Upper lobe of left lung (tissue), 6 donors: ENCODE results near the gene PARN. TPM values are rescaled to one million over a fixed set of nuclear protein-coding genes. Genes with fewer than 3 reads are reported as not detected.

Experiments used
- ATAC-seq, 2 donors: fragments of 200-7000 bp; cut with Tn5 transposase; one replicate each; pipeline ENCODE4 v1.9.1; 2022; ENCODE audit warnings: mild to moderate bottlenecking in 2 of 2, moderate library complexity in 2 of 2; ENCODE audit not compliant: low FRiP score in 2 of 2
- DNase-seq, 2 donors: peaks; one replicate each; pipeline ENCODE4 v3.0.0-alpha.2; 2019 to 2020
- H3K27ac ChIP-seq, 4 donors: fragments of 200-600 bp; sonication (generic); one replicate each; pipeline ENCODE4 v1.5.1; 2016 to 2019
- H3K27me3 ChIP-seq, 4 donors: fragments of 200-600 bp; sonication (generic); one replicate each; pipeline ENCODE4 v1.5.1; 2017 to 2019
- H3K36me3 ChIP-seq, 4 donors: fragments of 200-600 bp; sonication (generic); one replicate each; pipeline ENCODE4 v1.5.1; 2016 to 2019
- H3K4me1 ChIP-seq, 4 donors: fragments of 200-600 bp; sonication (generic); one replicate each; pipeline ENCODE4 v1.5.1; 2018 to 2019
- H3K4me3 ChIP-seq, 4 donors: fragments of 200-600 bp; sonication (generic); one replicate each; pipeline ENCODE4 v1.5.1; 2017 to 2019; ENCODE audit warnings: mild to moderate bottlenecking in 2 of 4, moderate library complexity in 1 of 4
- H3K9me3 ChIP-seq, 4 donors: fragments of 200-600 bp; sonication (generic); one replicate each; pipeline ENCODE4 v1.5.1; 2018 to 2019
- CTCF ChIP-seq, 6 experiments: fragments of 450-650 bp in 4 of 6; fragments of 200-600 bp in 2 of 6; sonication (generic) in 2 of 6; IDR thresholded peaks; one replicate each; pipeline ENCODE4 v1.5.1; 2016 to 2019; ENCODE audit warnings: antibody characterized with exemption in 6 of 6
- EP300 ChIP-seq, 4 donors: sonication (generic); formaldehyde crosslinking; IDR thresholded peaks; one replicate each; pipeline ENCODE4 v1.5.1; 2017; ENCODE audit warnings: antibody characterized with exemption in 4 of 4, control low read depth in 2 of 4
- POLR2A ChIP-seq, 4 donors: fragments of 450-650 bp; IDR thresholded peaks; one replicate each; pipeline ENCODE4 v1.5.1; 2016 to 2017; ENCODE audit warnings: antibody characterized with exemption in 4 of 4, mild to moderate bottlenecking in 2 of 4
- POLR2AphosphoS5 ChIP-seq, 2 donors: sonication (generic); formaldehyde crosslinking; IDR thresholded peaks; one replicate each; pipeline ENCODE4 v1.5.1; 2017; ENCODE audit warnings: antibody characterized with exemption in 2 of 2
- WGBS, 2 donors: methylation state at CpG; one replicate each; pipeline ENCODE4 v1.1.5; 2017 to 2018; 5-methylcytosine and 5-hydroxymethylcytosine counted together
- total RNA-seq, 6 donors: library from RNA; depleted of rRNA in 4 of 6; stranded (reverse); fragments of >200 nt in 4 of 6; gene quantifications; one replicate each; pipeline versions ENCODE4 v1.1.0 to v1.2.1, GENCODE V29; 2016 to 2021
- donor health status: DM: no; HTN: no; CAD: no; lungs with moderate emphysema.
- donor health status: DM: no; HTN: yes; CAD: no; lungs with severe emphysema.

PARN gene
- total RNA-seq, 6 donors from 2014 or later = 25.6 to 133 (median 37.3) TPM

GRCh38 chr16:14560523-14560922 is 69.5 kb downstream of the PARN start:
- H3K36me3 ChIP-seq = peaks cover 0 to 5% (median 0%) of the 10 kb centered on the region in 4 donors
- no peak for DNase-seq
- H3K4me1 ChIP-seq = peaks cover 14 to 30% (median 17%) of the 10 kb centered on the region in 4 donors
- H3K27ac ChIP-seq = no peak overlapping the region
- no peaks in the 10 kb centered on the region for H3K9me3 ChIP-seq
- TF ChIP-seq POLR2A (IDR thresholded peaks at IDR 0.05) (no peak), POLR2AphosphoS5 (IDR thresholded peaks at IDR 0.05) (no peak), CTCF (IDR thresholded peaks at IDR 0.05) (no peak), EP300 (IDR thresholded peaks at IDR 0.05) (no peak)
- no peak overlapping the region for H3K4me3 ChIP-seq
- ATAC-seq = no peak
- no peaks in the 10 kb centered on the region for H3K27me3 ChIP-seq
- WGBS, 2 donors = 91 to 93% methylated on average over 7 of the region's 7 CpGs

GRCh38 chr16:14559809-14560241 is 70.2 kb downstream of the PARN start:
- ATAC-seq = peak; percentile 76 to 82
- peaks cover 0 to 5% (median 0%) of the 10 kb centered on the region in 4 donors for H3K36me3 ChIP-seq
- peak in 1 of 2 donors; percentile 80 for DNase-seq
- no peaks in the 10 kb centered on the region for H3K9me3 ChIP-seq
- H3K27ac ChIP-seq = no peak overlapping the region
- no peaks in the 10 kb centered on the region for H3K27me3 ChIP-seq
- H3K4me1 ChIP-seq = peaks cover 8 to 23% (median 10%) of the 10 kb centered on the region in 4 donors
- 67 to 76% methylated on average over 8 of the region's 8 CpGs for WGBS, 2 donors
- no peak for TF ChIP-seq CTCF (IDR thresholded peaks at IDR 0.05)
- TF ChIP-seq POLR2AphosphoS5 (IDR thresholded peaks at IDR 0.05) = no peak
- no peak for TF ChIP-seq EP300 (IDR thresholded peaks at IDR 0.05)
- no peak for TF ChIP-seq POLR2A (IDR thresholded peaks at IDR 0.05)
- H3K4me3 ChIP-seq = no peak overlapping the region

GRCh38 chr16:14553447-14553846 is 76.6 kb downstream of the PARN start:
- no peak for DNase-seq
- Histone ChIP-seq H3K36me3 (peaks cover 0 to 44% (median 15%) of the 10 kb centered on the region in 4 donors), H3K27ac (no peak overlapping the region), H3K4me3 (no peak overlapping the region), H3K27me3 (no peaks in the 10 kb centered on the region), H3K9me3 (no peaks in the 10 kb centered on the region), H3K4me1 (peaks cover 0 to 9% (median 3%) of the 10 kb centered on the region in 4 donors)
- 55 to 69% methylated on average over 4 of the region's 4 CpGs for WGBS, 2 donors
- ATAC-seq = no peak
- no peak for TF ChIP-seq POLR2A (IDR thresholded peaks at IDR 0.05)
- TF ChIP-seq CTCF (IDR thresholded peaks at IDR 0.05) = no peak
- TF ChIP-seq EP300 (IDR thresholded peaks at IDR 0.05) = no peak
- TF ChIP-seq POLR2AphosphoS5 (IDR thresholded peaks at IDR 0.05) = no peak

GRCh38 chr16:14549789-14550153 is 80.3 kb downstream of the PARN start:
- H3K4me1 ChIP-seq = peaks cover 0 to 9% (median 3%) of the 10 kb centered on the region in 4 donors
- DNase-seq = no peak
- peaks cover 0 to 55% (median 15%) of the 10 kb centered on the region in 4 donors for H3K36me3 ChIP-seq
- H3K27ac ChIP-seq = no peak overlapping the region
- 55 to 57% methylated on average over 5 of the region's 5 CpGs for WGBS, 2 donors
- no peak for TF ChIP-seq POLR2A (IDR thresholded peaks at IDR 0.05)
- no peak for TF ChIP-seq EP300 (IDR thresholded peaks at IDR 0.05)
- TF ChIP-seq CTCF (IDR thresholded peaks at IDR 0.05) = no peak
- TF ChIP-seq POLR2AphosphoS5 (IDR thresholded peaks at IDR 0.05) = no peak
- no peak for ATAC-seq
- H3K4me3 ChIP-seq = no peak overlapping the region
- H3K27me3 ChIP-seq = no peaks in the 10 kb centered on the region
- H3K9me3 ChIP-seq = no peaks in the 10 kb centered on the region
